ENCODE measurements around the gene CCDC183.

- TF ChIP-seq POLR2A (IDR thresholded peaks at IDR 0.05) (no peak), CTCF (IDR thresholded peaks at IDR 0.05) (no peak)
Observed at GRCh38 chr9:136845465-136846260, 49.5 kb downstream of the CCDC183 start.
